Upper lobe of right lung (tissue), 1 donor: ENCODE measurements around the gene TRPM2. TPM values are rescaled to one million over a fixed set of nuclear protein-coding genes. Genes with fewer than 3 reads are reported as not detected.
A peak's percentile ranks its signal among the peaks of the same experiment; 100 is the strongest.

Source experiments
- ATAC-seq: fragments of 200-7000 bp; cut with Tn5 transposase; one replicate; pipeline ENCODE4 v1.9.1; 2020; ENCODE audit warnings: mild to moderate bottlenecking, moderate library complexity
- DNase-seq: peaks from one replicate; pipeline ENCODE4 v3.0.0-alpha.2; 2020
- H3K27ac ChIP-seq: fragments of 200-600 bp; one replicate; pipeline ENCODE4 v1.8.0; 2022
- H3K27me3 ChIP-seq: fragments of 200-600 bp; one replicate; pipeline ENCODE4 v1.8.0; 2022; ENCODE audit warnings: mild to moderate bottlenecking
- H3K36me3 ChIP-seq: fragments of 200-600 bp; one replicate; pipeline ENCODE4 v1.8.0; 2022
- H3K4me1 ChIP-seq: fragments of 200-600 bp; one replicate; pipeline ENCODE4 v1.8.0; 2022
- H3K4me3 ChIP-seq: fragments of 200-600 bp; one replicate; pipeline ENCODE4 v1.8.0; 2022; ENCODE audit warnings: mild to moderate bottlenecking
- H3K9me3 ChIP-seq: fragments of 200-600 bp; one replicate; pipeline ENCODE4 v1.8.0; 2022
- intact Hi-C: fragments of 100-400 bp; cut with DNase I; formaldehyde crosslinking; loops from one replicate; pipeline ENCODE4 v1.11.0; 2022
- total RNA-seq: library from RNA; stranded (reverse); fragmentation: NEBNext Ultra II Directional; extraction: Animal tissue kit (Norgen Biotek cat#: 25700); gene quantifications from one replicate; pipeline ENCODE4 v1.2.1, GENCODE V29; 2021
- TF ChIP-seq, protein P1 (sequence below): fragments of 200-600 bp; IDR thresholded peaks from one replicate; pipeline ENCODE4 v1.8.0; 2022; ENCODE audit warnings: antibody characterized with exemption
- donor health status: DM: no; HTN: yes; CAD: no; lungs with severe emphysema.

Gene TRPM2
- total RNA-seq, 1 donor from 2014 or later, result 10.0 TPM

DNA sequence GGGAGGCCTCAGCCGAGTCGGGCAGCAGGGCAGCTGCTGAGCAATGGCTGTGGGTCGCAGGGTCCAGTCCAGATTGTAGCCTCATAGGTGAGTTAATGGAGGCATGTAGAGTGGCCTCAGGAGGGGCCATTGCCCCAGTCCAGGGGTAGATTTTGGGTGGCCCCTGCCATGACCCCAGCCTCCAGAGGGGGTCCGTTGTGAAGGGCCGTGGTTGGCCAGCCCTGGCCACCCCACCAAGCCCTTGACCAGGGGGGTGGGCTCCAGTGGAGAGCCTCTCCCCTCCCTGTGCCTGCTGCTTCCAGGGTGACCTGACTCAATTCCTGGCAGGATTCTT lies 26.1 kb downstream of the TRPM2 start:
- peaks cover 6% of the 10 kb centered on the region for H3K4me1 ChIP-seq
- intact Hi-C loops, result no loop called here
- H3K27me3 ChIP-seq, result no peaks in the 10 kb centered on the region
- ATAC-seq (no peak), DNase-seq (peak; percentile 49)
- TF ChIP-seq, protein P1, sequence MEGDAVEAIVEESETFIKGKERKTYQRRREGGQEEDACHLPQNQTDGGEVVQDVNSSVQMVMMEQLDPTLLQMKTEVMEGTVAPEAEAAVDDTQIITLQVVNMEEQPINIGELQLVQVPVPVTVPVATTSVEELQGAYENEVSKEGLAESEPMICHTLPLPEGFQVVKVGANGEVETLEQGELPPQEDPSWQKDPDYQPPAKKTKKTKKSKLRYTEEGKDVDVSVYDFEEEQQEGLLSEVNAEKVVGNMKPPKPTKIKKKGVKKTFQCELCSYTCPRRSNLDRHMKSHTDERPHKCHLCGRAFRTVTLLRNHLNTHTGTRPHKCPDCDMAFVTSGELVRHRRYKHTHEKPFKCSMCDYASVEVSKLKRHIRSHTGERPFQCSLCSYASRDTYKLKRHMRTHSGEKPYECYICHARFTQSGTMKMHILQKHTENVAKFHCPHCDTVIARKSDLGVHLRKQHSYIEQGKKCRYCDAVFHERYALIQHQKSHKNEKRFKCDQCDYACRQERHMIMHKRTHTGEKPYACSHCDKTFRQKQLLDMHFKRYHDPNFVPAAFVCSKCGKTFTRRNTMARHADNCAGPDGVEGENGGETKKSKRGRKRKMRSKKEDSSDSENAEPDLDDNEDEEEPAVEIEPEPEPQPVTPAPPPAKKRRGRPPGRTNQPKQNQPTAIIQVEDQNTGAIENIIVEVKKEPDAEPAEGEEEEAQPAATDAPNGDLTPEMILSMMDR, result no peak
- H3K4me3 ChIP-seq, result no peak overlapping the region
- H3K27ac ChIP-seq, result no peak overlapping the region
- peaks cover 4% of the 10 kb centered on the region for H3K9me3 ChIP-seq
- no peaks in the 10 kb centered on the region for H3K36me3 ChIP-seq

DNA sequence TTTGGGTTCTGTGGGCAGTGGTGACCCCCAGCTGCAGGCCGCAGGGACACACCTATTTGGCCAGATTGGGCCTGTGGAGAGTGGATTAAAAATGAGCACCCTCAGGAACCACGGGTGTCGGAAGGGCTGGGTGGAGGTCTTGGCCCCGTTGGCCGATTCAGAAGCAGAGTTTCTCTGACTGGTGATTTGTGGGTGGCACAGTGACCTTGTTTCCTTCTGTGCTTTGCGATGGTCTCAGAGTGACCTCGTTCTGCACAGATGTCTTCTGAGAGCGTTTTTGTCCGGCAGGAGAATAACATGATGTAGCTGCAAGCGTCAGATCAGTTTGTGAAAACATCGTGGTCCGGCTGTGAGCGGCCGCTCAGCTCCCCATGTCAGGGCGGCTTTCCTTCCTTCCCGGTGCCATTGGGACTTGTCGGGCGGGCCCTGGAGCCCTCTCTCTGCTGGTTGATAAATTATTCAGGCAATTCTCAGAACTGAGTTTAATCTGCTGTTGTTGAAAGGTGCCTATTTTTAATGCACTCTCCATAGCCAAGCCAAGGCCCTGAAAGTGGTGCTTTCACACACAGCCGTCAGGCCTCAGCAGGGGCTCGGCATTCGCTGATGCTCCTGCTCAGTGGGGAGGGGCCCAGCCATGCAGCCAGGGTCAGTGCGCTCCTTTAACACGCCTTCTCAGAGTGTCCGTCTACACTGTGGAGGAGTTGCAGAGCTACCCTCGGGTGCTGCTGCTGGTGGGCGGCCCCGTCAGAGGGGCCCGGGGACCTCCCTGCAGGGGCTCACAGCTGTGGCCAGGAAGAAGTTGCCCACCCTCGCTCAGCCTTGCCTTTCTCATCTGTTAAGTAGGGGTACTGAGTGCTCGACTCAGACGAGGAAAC lies 26.8 kb downstream of the TRPM2 start:
- intact Hi-C loops, result no loop called here
- peaks cover 10% of the 10 kb centered on the region for H3K9me3 ChIP-seq
- no peaks in the 10 kb centered on the region for H3K36me3 ChIP-seq
- DNase-seq, result peak; percentile 57
- ATAC-seq, result no peak
- no peak overlapping the region for H3K27ac ChIP-seq
- TF ChIP-seq, protein P1, result no peak
- H3K4me3 ChIP-seq, result no peak overlapping the region
- no peaks in the 10 kb centered on the region for H3K27me3 ChIP-seq
- H3K4me1 ChIP-seq, result no peaks in the 10 kb centered on the region

GRCh38 chr21:44380876-44381275 lies 27.5 kb downstream of the TRPM2 start:
- no peak overlapping the region for H3K27ac ChIP-seq
- ATAC-seq (no peak), DNase-seq (peak; percentile 47)
- H3K36me3 ChIP-seq, result no peaks in the 10 kb centered on the region
- no peaks in the 10 kb centered on the region for H3K27me3 ChIP-seq
- no peak overlapping the region for H3K4me3 ChIP-seq
- no peaks in the 10 kb centered on the region for H3K4me1 ChIP-seq
- intact Hi-C loops, result no loop called here
- peaks cover 16% of the 10 kb centered on the region for H3K9me3 ChIP-seq
- TF ChIP-seq, protein P1, result no peak

DNA sequence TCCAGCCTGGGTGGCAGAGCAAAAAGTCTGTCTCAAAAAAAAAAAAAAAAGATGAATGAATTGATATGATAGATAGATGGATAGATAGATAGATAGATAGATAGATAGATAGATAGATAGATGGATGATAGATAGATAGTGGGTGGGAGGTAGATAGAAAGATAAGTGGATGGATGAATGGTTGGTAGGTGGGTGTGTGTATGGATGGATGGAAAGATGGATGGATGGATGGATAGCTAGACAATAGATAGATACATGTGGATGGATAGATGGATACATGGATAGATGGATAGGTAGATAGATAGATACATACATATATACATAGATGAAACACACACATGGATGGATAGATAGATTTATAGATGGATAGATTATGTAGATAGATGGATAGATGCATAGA lies 28.5 kb downstream of the TRPM2 start:
- Histone ChIP-seq H3K27ac (no peak overlapping the region), H3K36me3 (no peaks in the 10 kb centered on the region), H3K4me3 (no peak overlapping the region), H3K27me3 (no peaks in the 10 kb centered on the region), H3K9me3 (peaks cover 21% of the 10 kb centered on the region), H3K4me1 (no peaks in the 10 kb centered on the region)
- DNase-seq (no peak), ATAC-seq (no peak)
- intact Hi-C loops, result no loop called here
- TF ChIP-seq, protein P1, result no peak

DNA sequence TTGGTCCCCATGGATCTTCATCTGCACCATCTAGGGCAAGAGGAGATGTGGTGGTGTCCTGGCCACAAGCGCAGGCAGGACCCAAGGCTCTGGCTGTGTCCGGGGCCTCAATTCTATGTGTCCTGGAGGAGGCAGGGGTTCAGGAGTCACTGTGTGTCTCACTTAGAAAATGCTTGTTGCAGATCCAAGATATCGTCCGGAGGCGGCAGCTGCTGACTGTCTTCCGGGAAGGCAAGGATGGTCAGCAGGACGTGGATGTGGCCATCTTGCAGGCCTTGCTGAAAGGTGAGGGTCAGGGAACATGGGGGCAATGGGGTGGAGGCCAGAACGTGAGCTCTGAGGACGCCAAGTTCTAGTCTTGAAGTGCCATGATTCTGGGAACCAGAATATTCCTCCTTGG lies 29.1 kb downstream of the TRPM2 start:
- TF ChIP-seq, protein P1, result no peak
- H3K4me3 ChIP-seq, result no peak overlapping the region
- ATAC-seq, result no peak
- H3K9me3 ChIP-seq, result peaks cover 21% of the 10 kb centered on the region
- no peaks in the 10 kb centered on the region for H3K4me1 ChIP-seq
- H3K27ac ChIP-seq, result no peak overlapping the region
- peak; percentile 52 for DNase-seq
- H3K36me3 ChIP-seq, result no peaks in the 10 kb centered on the region
- intact Hi-C loops, result no loop called here
- H3K27me3 ChIP-seq, result no peaks in the 10 kb centered on the region
